Activated CD4-positive, alpha-beta T cell treated with anti-CD3 and anti-CD28 coated beads for 36 hours (primary cell): ENCODE measurements around the gene TRAPPC3L. TPM values are rescaled to one million over a fixed set of nuclear protein-coding genes. Genes with fewer than 3 reads are reported as not detected.

Experiments
- ATAC-seq: fragments of 200-7000 bp; cut with Tn5 transposase; one replicate; pipeline ENCODE4 v1.10.0; 2021; ENCODE audit warnings: mild to moderate bottlenecking, moderate library complexity
- CTCF ChIA-PET: fragments of 350-600 bp; sonication (Branson Sonifier 250); formaldehyde crosslinking; loops from one replicate; lab custom pipeline; 2021; ENCODE audit warnings: antibody characterized with exemption; lab: Charles Lee
- POLR2A ChIA-PET: fragments of 350-600 bp; sonication (Branson Sonifier 250); formaldehyde crosslinking; loops from one replicate; lab custom pipeline; 2021; ENCODE audit warnings: antibody characterized with exemption, inconsistent platforms; lab: Charles Lee
- DNase-seq: peaks from one replicate; pipeline ENCODE4 v3.0.0-alpha.2; 2020
- H3K27ac Mint-ChIP-seq: one replicate; pipeline ENCODE4 v1.8.0; 2021; ENCODE audit warnings: mixed read lengths
- H3K27me3 Mint-ChIP-seq: one replicate; pipeline ENCODE4 v1.8.0; 2021; ENCODE audit warnings: mixed read lengths
- H3K36me3 Mint-ChIP-seq: one replicate; pipeline ENCODE4 v1.8.0; 2021; ENCODE audit warnings: low read depth, mixed read lengths
- H3K4me1 Mint-ChIP-seq: one replicate; pipeline ENCODE4 v1.8.0; 2021; ENCODE audit warnings: mixed read lengths
- H3K4me3 Mint-ChIP-seq: one replicate; pipeline ENCODE4 v1.8.0; 2021; ENCODE audit warnings: mild to moderate bottlenecking, moderate library complexity, mixed read lengths
- H3K9me3 Mint-ChIP-seq: one replicate; pipeline ENCODE4 v1.8.0; 2021; ENCODE audit warnings: low read depth, mixed read lengths
- intact Hi-C, 2 experiments: fragments of 100-400 bp; cut with DNase I in 1 of 2; cut with micrococcal nuclease in 1 of 2; formaldehyde crosslinking; loops; one replicate each; pipeline versions ENCODE4 v1.14.2 to v1.15.1; 2022 to 2024; cut with DNase I, micrococcal nuclease
- total RNA-seq, 2 experiments: library from RNA; stranded (reverse); gene quantifications; one replicate each; pipeline ENCODE4 v1.2.3, GENCODE V29; 2021

The TRAPPC3L gene
- total RNA-seq, 2 experiments from 2014 or later: not detected

DNA sequence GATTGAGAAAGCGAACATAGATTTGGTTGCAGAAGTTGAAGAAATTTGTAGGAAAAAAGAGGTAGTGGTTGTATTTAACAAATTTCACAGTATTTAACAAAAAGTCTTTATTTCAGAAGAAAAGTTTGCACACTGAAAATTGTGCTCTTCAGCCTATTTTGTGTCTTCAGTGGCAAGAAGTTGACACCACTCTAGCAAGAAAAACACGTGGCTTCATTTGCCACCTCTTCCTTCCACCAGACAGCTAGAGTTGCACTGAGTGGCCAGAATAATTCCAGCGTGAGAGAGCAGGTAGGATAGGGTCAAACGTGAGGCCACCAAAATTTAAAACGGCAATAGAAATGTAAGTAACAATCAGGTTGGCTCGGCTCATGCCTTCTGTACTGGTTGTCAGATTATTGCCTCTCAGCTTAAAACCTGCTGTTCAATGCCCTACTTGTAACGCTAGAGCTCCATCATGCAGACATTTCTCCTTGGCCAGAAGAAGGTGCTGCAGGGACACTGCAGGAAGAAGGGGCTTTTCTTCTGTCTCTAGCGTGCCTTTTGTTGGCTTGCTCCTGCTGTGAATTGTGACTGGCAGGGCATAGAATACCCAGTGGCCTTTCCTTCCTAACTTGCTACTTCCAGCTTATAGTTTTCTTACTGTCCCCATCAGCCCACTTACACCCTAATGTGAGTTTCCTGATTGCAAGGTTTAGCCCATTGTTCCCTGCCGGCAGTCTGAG, 12.1 kb downstream of the TRAPPC3L start:
- CTCF ChIA-PET: interaction anchor here (0.8 to 4.6 kb wide), 15 partner anchors 8 to 265 kb away, joined by 3 to 76 read pairs (median 6); partner anchors contain the start of genes CALHM4 and RWDD1
- intact Hi-C loops: loop anchor here (2.0 to 5.0 kb wide), 4 partner anchors 89 to 317 kb away; no protein-coding TSS in a partner anchor
- Mint-ChIP-seq H3K27ac (no peak overlapping the region), H3K9me3 (no peaks in the 10 kb centered on the region), H3K4me3 (no peak overlapping the region), H3K27me3 (peaks cover 8% of the 10 kb centered on the region), H3K4me1 (no peaks in the 10 kb centered on the region), H3K36me3 (no peaks in the 10 kb centered on the region)
- DNase-seq: no peak
- POLR2A ChIA-PET: interaction anchor here (0.7 kb wide), 1 partner anchor 315 kb away, joined by 4 read pairs; no protein-coding TSS in a partner anchor
- ATAC-seq: no peak

- Mint-ChIP-seq H3K9me3 (no peaks in the 10 kb centered on the region), H3K36me3 (no peaks in the 10 kb centered on the region), H3K4me1 (no peaks in the 10 kb centered on the region), H3K27ac (no peak overlapping the region), H3K4me3 (no peak overlapping the region), H3K27me3 (peaks cover 10% of the 10 kb centered on the region)
- ChIA-PET POLR2A (no interaction called here), CTCF (interaction anchor here (0.6 to 4.4 kb wide), 11 partner anchors 8 to 242 kb away, joined by 3 to 76 read pairs (median 6); partner anchors contain the start of genes CALHM4 and RWDD1)
- DNase-seq (peak; percentile 77), ATAC-seq (peak; percentile 91)
- intact Hi-C loops: loop anchor here (1.0 to 5.0 kb wide), 6 partner anchors 87 to 315 kb away; no protein-coding TSS in a partner anchor
Observed at GRCh38 chr6:116531675-116532570, 13.6 kb downstream of the TRAPPC3L start.

DNA sequence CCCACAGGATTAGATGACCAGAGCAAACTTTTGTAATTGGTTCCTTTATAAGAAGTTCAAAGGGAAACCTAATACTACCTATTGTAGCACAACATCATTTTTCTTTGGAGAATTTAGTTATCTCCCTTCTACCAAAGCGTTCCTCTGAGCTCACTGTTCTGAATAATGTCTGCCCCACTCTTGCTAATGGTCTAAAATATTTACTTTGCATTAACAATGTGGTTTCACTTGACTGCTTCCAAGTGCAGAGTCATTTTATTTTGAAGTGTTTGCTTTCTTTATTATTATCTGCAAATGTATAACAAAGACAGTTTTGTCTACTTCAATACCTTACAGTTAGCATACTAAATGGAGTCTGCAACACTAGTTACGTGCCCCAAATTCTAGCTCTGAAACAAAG, 15.0 kb downstream of the TRAPPC3L start:
- H3K4me1 Mint-ChIP-seq: no peaks in the 10 kb centered on the region
- H3K27me3 Mint-ChIP-seq: peaks cover 12% of the 10 kb centered on the region

DNA sequence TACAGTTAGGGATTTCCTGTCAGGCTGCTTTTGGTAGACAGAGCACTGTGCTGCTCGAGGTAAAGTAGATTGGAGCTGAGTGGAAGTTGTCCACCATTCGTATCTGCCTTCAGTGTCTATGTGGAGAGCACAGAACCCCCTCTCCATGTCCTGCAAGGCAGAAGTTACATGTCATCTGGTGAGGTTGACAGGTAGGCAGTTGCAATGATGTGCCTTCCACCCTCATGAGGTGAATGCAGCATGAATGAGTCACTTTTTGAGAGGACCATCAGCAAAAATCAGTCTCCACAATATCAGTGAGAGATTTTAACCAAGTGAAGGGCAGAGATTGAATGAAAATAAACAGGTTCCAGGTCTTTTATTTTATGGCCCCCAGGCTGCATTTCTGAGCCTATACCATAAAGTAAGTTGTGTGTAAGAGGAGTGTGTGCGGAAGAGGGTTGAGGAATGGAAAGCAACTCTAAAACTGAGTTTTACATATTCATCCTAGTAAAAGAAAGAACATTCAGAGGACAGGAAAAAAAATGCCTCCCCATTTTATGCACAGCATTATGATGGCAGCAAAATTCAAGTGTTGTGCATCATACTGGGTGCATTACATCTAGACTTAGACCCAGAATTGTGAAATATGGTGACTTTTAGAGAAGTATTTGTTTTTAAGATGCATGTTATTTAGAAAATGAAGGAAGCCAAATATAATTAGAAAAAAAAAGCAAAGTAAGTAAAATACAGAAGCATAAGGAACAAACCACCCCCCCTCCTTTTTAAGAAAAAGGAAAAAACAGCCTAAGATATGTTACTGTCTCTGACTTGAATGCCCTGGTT, 15.8 kb downstream of the TRAPPC3L start:
- Mint-ChIP-seq H3K27me3 (peaks cover 12% of the 10 kb centered on the region), H3K9me3 (no peaks in the 10 kb centered on the region), H3K27ac (no peak overlapping the region), H3K4me3 (no peak overlapping the region), H3K4me1 (no peaks in the 10 kb centered on the region), H3K36me3 (no peaks in the 10 kb centered on the region)
- no peak for ATAC-seq
- DNase-seq: no peak
- POLR2A ChIA-PET: interaction anchor here (1.2 kb wide), 1 partner anchor 250 kb away, joined by 3 read pairs; the partner anchor contains the start of gene TSPYL1
- CTCF ChIA-PET: interaction anchor here (0.8 to 1.4 kb wide), 2 partner anchors 35 to 241 kb away, joined by 3 to 6 read pairs; no protein-coding TSS in a partner anchor
- intact Hi-C loops: loop anchor here in 1 of 2 experiments (5.0 kb wide), 1 partner anchor 262 kb away; no protein-coding TSS in a partner anchor

More for the DNA sequence above, 15.0 kb downstream of the TRAPPC3L start:
- intact Hi-C loops: loop anchor here in 1 of 2 experiments (5.0 kb wide), 1 partner anchor 263 kb away; no protein-coding TSS in a partner anchor
- Mint-ChIP-seq H3K36me3 (no peaks in the 10 kb centered on the region), H3K4me3 (no peak overlapping the region), H3K9me3 (no peaks in the 10 kb centered on the region), H3K27ac (no peak overlapping the region)
- ATAC-seq: no peak
- no peak for DNase-seq
- CTCF ChIA-PET: interaction anchor here (0.6 to 1.3 kb wide), 3 partner anchors 28 to 312 kb away, joined by 3 to 4 read pairs (median 3); no protein-coding TSS in a partner anchor
- POLR2A ChIA-PET: interaction anchor here (1.2 kb wide), 1 partner anchor 251 kb away, joined by 3 read pairs; the partner anchor contains the start of gene TSPYL1

- H3K27me3 Mint-ChIP-seq: peaks cover 12% of the 10 kb centered on the region
- no peak for ATAC-seq
- POLR2A ChIA-PET: no interaction called here
- H3K4me1 Mint-ChIP-seq: no peaks in the 10 kb centered on the region
- no peak overlapping the region for H3K27ac Mint-ChIP-seq
- H3K4me3 Mint-ChIP-seq: no peak overlapping the region
- H3K9me3 Mint-ChIP-seq: no peaks in the 10 kb centered on the region
- CTCF ChIA-PET: interaction anchor here (0.7 to 1.4 kb wide), 2 partner anchors 241 to 260 kb away, joined by 3 to 6 read pairs; no protein-coding TSS in a partner anchor
- intact Hi-C loops: no loop called here
- no peak for DNase-seq
- H3K36me3 Mint-ChIP-seq: no peaks in the 10 kb centered on the region
Observed at GRCh38 chr6:116528780-116529179, 16.7 kb downstream of the TRAPPC3L start.

DNA sequence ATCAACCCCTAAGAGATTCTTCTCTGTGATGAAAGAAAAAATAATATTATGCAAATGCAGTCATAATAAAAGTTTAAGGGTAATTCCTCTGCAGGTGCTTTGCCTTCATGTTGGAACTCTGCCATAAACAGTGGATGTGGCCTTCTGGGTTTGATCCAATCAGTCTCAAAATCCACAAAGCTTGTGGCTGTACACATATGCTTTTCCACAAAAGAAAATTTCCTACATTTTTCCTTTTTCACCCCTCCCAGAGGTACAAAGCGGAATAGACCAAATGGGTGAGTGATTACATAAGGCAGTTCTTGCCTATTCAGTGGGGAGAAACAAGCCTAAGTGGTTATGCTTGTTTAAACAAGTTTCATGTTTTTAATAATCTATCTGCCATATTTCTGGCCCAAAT, 17.4 kb downstream of the TRAPPC3L start:
- Mint-ChIP-seq H3K9me3 (no peaks in the 10 kb centered on the region), H3K4me1 (no peaks in the 10 kb centered on the region), H3K36me3 (no peaks in the 10 kb centered on the region), H3K27ac (no peak overlapping the region), H3K4me3 (no peak overlapping the region), H3K27me3 (peaks cover 10% of the 10 kb centered on the region)
- ChIA-PET CTCF (no interaction called here), POLR2A (no interaction called here)
- ATAC-seq (no peak), DNase-seq (no peak)
- intact Hi-C loops: no loop called here

DNA sequence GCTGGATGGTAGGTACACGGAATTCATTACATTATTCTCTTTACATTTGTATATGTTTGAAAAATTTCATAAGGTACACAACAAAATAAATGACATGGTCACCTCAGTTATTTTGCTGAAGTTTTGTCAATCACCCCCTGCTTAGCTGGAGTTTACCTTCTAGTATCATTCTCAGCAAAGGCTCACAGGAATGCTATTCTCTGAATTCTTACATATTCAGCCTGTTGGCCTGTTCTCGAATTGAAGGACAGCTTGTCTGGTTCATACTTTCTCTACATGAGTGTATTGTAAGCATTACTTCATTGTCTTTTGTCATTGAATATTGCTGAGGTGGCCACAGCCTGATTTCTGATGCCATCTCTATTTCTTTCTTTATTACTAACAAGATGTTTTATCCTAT, 21.2 kb downstream of the TRAPPC3L start:
- CTCF ChIA-PET: interaction anchor here (1.2 to 1.4 kb wide), 2 partner anchors 8 to 11 kb away, joined by 3 read pairs; no protein-coding TSS in a partner anchor
- Mint-ChIP-seq H3K27me3 (peaks cover 3% of the 10 kb centered on the region), H3K27ac (no peak overlapping the region), H3K4me1 (no peaks in the 10 kb centered on the region), H3K9me3 (no peaks in the 10 kb centered on the region), H3K4me3 (no peak overlapping the region), H3K36me3 (no peaks in the 10 kb centered on the region)
- ATAC-seq (no peak), DNase-seq (no peak)
- intact Hi-C loops: no loop called here
- POLR2A ChIA-PET: interaction anchor here (0.5 kb wide), 1 partner anchor 229 kb away, joined by 4 read pairs; no protein-coding TSS in a partner anchor

DNA sequence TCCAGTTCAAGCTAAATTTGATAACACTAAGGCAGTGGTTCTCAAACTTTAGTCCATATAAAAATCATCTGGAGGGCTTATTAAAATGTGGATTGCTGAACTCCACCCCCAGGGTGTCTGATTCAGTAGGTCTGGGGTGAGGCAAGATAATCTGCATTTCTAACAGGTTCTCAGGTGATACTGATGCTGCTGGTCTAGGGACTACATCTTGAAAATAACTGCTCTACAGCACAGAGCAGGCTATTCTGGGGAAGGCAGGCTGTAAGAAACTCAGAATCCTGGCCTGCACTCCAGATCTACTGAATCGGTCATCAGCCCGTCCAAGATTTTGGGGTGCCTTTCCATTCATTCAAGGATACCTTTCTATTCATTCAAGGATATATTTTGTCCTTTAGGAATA, 22.6 kb downstream of the TRAPPC3L start:
- Mint-ChIP-seq H3K4me1 (no peaks in the 10 kb centered on the region), H3K4me3 (no peak overlapping the region), H3K27ac (no peak overlapping the region), H3K27me3 (peaks cover 6% of the 10 kb centered on the region), H3K36me3 (no peaks in the 10 kb centered on the region), H3K9me3 (no peaks in the 10 kb centered on the region)
- intact Hi-C loops: no loop called here
- ATAC-seq: no peak
- DNase-seq: no peak
- POLR2A ChIA-PET: interaction anchor here (0.7 kb wide), 1 partner anchor 410 kb away, joined by 4 read pairs; no protein-coding TSS in a partner anchor
- CTCF ChIA-PET: interaction anchor here (1.1 to 1.5 kb wide), 3 partner anchors 9 to 235 kb away, joined by 3 to 4 read pairs (median 4); no protein-coding TSS in a partner anchor

- POLR2A ChIA-PET: no interaction called here
- DNase-seq (no peak), ATAC-seq (no peak)
- no peaks in the 10 kb centered on the region for H3K4me1 Mint-ChIP-seq
- H3K4me3 Mint-ChIP-seq: no peak overlapping the region
- intact Hi-C loops: no loop called here
- CTCF ChIA-PET: interaction anchor here (0.5 to 1.1 kb wide), 2 partner anchors 42 to 231 kb away, joined by 3 read pairs; no protein-coding TSS in a partner anchor
- H3K36me3 Mint-ChIP-seq: no peaks in the 10 kb centered on the region
- peaks cover 3% of the 10 kb centered on the region for H3K27me3 Mint-ChIP-seq
- no peak overlapping the region for H3K27ac Mint-ChIP-seq
- H3K9me3 Mint-ChIP-seq: no peaks in the 10 kb centered on the region
Observed at GRCh38 chr6:116518621-116519368, 26.7 kb downstream of the TRAPPC3L start.
